ENCODE measurements around the gene GAPT. TPM values are rescaled to one million over a fixed set of nuclear protein-coding genes. Genes with fewer than 3 reads are reported as not detected.

GAPT gene
- total RNA-seq = not detected in 2 replicates

DNA sequence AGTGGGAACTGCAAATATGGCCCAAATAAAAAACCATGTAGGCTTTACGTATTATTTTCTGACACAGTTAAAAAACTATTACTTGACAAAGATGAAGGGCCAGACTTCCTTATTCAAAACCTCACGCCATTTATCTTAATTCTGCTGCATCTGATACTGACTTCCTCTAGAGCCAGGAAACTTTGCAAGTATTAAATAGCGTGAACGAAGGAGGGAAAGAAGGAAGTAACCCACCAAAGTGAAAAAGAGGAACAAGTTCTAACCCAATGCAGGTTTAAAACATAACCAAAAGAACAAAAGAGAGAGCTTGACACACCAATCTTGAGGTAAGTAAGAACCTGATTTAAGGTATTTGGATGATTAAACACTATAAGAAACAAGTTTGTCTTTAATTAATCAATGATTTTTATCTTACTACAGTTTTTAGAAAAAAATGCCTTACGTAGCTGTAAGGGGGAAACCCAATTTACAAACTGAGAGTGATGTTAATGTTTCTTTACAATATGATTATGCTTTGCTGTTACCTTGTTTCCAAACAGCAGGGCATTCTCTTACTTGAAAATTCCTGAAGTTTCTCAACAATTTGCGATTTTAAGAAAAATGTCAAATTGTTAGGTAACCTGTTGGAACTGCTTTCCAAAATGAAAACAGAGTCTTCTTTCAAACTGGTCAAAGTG lies at the start of gene GAPT:
GAPT (plus strand) TSS at position 220 of the 677 bp plus-strand sequence. CDS start 3,102 bp downstream, outside the sequence.

GRCh38 chr5:58460002-58460731 lies 31.1 kb upstream of the GAPT start, which contains the start of gene PLK2:
Gene PLK2 (minus strand): TSS chr5:58460086. CDS start chr5:58459959, 127 bp downstream.

Other genes starting within 250 kb of the GAPT start
- gene PLK2, start 31.3 kb upstream of the GAPT start, total RNA-seq = 60.3 and 133 TPM in 2 replicates
- not detected in 2 replicates for gene RAB3C, start 91.6 kb downstream of the GAPT start, total RNA-seq

All from bronchial smooth muscle cell (primary cell).